NT2/D1 (cell line): ENCODE data around the gene TAL2.

Experiments used
- YY1 ChIP-seq: IDR thresholded peaks from 2 replicates; pipeline ENCODE4 v1.6.1; 2011; ENCODE audit not compliant: insufficient read length, insufficient read depth
- ZNF274 ChIP-seq: IDR thresholded peaks from 2 replicates; pipeline ENCODE4 v1.6.1; 2011; ENCODE audit warnings: mild to moderate bottlenecking, low read depth, low read length

GRCh38 chr9:105676351-105676923 is 14.2 kb downstream of the TAL2 start:
- no peak for TF ChIP-seq YY1
- TF ChIP-seq ZNF274, result no peak
